ENCODE results near the gene DDR1. TPM values are rescaled to one million over a fixed set of nuclear protein-coding genes. Genes with fewer than 3 reads are reported as not detected.
"Not testable (repeated sequence)": the region's sequence is repeated elsewhere in the genome, so short reads cannot be mapped to it uniquely, and the experiment has no call there.

DDR1 gene
- total RNA-seq, 2 donors from 2014 or later = 25.2 to 26.0 TPM

DNA sequence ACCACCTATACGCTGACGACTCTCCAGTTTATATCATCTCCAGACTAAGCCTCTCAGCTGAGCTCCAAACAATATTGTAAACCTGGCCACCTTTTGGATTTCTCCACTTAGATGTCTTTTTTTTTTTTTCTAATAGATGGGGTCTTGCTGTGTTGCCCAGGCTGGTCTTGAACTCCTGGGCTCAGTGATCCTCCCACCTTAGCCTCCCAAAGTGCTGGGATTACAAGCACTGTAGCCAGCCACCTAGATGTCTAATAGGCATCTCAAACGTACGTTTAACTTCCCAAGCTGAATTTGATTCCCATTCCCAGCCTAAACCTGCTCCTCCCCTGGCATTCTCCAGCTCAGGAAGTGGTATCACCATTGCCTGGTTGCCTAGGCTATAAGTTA is 5.2 kb downstream of the DDR1 start:
- DNase-seq (ENCODE audit: low spot score) = peak; percentile 17
- intact Hi-C loops (cut with DNase I) = loop anchor here in 1 of 2 donors (1.0 kb wide), 1 partner anchor 30 kb away; no protein-coding TSS in a partner anchor

DNA sequence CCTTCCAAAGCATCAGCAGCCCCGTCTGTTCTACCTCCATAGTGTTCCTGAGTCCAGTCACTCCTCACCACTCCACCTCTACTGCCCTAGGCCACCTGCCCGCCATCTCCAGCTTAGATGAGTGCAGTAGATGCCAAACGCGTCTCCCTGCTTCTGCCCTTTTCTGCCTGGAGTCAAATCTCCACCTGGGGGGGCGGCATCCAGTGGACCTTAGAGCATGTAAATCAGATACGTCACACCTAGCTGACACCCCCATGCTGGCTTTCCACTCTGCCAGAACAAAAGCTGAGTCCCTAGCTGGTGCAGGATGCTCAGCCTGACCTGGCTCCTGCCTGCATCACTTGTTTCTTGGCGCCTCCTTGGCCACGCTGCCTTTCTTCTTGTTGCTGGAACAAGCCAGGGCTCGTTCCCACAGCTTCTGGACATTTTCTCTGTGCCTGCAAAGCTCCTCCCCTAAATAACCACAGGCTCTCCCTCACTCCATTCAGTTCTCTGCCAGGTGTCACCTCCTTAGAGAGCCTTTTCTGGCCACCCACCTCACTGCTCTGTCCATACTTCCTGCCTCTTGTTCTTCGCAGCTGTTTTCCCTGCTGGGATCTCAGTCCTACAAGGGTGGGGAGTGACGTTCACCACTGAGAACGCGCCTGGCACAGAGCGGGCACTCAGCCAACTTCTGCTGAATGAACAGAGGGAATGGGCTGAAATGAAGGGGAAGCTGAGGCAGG is 5.8 kb downstream of the DDR1 start:
- intact Hi-C loops (cut with DNase I) = loop anchor here in 1 of 2 donors (1.0 kb wide), 1 partner anchor 31 kb away; no protein-coding TSS in a partner anchor

DNA sequence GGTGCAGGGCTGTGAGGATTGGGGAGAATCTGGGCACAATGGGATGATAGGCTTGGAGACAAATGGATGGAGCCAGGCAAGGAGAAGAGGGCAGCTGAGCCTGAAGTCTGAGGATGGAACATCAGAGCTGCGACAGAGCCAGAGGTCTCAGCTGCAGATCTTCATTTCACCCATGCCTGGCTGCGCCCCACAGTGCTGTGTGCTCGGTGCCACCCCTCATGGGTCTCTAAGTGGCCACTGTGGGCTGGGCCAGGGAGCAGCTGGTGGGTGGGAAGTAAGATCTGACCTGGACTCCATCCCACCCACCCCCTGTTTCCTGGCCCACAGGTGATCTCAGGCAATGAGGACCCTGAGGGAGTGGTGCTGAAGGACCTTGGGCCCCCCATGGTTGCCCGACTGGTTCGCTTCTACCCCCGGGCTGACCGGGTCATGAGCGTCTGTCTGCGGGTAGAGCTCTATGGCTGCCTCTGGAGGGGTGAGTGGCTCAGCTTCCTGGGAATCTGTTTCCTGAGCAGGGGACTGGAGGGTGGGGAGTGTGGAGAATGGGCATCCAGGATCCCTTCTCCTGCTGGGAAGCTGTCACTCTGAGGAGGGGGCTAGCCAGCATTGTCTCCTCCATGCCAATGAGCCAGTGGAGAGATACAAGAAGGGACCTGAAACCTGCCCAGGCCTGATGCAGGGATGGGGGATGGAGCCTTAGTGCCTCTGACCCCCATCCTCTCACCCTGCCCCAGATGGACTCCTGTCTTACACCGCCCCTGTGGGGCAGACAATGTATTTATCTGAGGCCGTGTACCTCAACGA is 6.5 kb downstream of the DDR1 start:
- DNase-seq (ENCODE audit: low spot score) = peak; percentile 48

More for the DNA sequence above, 5.8 kb downstream of the DDR1 start:
- DNase-seq (ENCODE audit: low spot score) = peak; percentile 34

DNA sequence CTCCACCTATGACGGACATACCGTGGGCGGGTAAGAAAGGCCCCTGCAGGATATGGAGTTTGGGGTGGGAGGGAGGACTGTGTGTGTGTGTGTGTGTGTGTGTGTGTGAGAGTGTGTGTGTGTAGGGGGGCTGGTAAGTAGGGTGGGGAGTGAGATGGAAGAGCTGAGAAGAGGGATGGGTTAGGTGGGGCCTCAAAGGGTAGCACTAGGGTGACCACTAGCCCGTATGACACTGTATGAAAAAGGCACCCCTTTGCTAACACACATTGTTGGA is 7.1 kb downstream of the DDR1 start:
- DNase-seq (ENCODE audit: low spot score) = no peak
- intact Hi-C loops (cut with DNase I) = no loop called here

More for the DNA sequence above, 6.5 kb downstream of the DDR1 start:
- intact Hi-C loops (cut with DNase I) = no loop called here

DNA sequence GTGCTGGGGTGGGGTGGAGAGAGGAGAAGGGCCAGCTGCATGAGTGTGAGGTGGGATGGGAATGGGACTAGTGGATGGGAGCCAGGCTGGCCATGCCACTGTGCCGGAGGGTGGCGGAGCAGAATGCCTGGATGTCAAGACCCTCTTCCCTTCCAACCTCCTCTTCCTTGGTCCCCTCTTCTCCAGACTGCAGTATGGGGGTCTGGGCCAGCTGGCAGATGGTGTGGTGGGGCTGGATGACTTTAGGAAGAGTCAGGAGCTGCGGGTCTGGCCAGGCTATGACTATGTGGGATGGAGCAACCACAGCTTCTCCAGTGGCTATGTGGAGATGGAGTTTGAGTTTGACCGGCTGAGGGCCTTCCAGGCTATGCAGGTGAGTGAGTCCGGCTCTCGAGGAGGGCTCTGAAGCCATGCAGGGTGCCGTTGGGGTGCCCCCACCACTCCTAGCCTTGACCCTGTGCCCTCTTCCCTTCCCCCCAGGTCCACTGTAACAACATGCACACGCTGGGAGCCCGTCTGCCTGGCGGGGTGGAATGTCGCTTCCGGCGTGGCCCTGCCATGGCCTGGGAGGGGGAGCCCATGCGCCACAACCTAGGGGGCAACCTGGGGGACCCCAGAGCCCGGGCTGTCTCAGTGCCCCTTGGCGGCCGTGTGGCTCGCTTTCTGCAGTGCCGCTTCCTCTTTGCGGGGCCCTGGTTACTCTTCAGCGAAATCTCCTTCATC is 7.7 kb downstream of the DDR1 start:
- peak; percentile 73 for DNase-seq (ENCODE audit: low spot score)
- intact Hi-C loops (cut with DNase I) = no loop called here

DNA sequence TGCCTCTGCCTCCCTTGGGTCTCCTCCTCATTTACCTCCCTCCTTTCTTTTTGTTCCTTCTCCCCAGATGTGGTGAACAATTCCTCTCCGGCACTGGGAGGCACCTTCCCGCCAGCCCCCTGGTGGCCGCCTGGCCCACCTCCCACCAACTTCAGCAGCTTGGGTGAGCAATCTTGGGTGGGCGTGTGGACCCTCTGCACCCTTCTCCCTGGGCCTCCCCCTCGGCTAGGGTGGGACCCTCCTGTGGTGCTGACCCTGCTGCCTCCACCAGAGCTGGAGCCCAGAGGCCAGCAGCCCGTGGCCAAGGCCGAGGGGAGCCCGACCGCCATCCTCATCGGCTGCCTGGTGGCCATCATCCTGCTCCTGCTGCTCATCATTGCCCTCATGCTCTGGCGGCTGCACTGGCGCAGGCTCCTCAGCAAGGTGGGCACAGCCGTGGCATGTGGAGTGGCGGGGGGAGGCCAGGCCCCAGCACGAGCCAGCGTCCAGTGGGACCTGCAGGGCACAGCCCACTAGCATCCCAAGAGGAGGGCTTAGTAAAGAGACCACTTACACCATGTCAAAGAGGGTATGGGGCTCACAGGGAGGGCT is 8.8 kb downstream of the DDR1 start:
- peak; percentile 62 for DNase-seq (ENCODE audit: low spot score)
- intact Hi-C loops (cut with DNase I) = no loop called here

DNA sequence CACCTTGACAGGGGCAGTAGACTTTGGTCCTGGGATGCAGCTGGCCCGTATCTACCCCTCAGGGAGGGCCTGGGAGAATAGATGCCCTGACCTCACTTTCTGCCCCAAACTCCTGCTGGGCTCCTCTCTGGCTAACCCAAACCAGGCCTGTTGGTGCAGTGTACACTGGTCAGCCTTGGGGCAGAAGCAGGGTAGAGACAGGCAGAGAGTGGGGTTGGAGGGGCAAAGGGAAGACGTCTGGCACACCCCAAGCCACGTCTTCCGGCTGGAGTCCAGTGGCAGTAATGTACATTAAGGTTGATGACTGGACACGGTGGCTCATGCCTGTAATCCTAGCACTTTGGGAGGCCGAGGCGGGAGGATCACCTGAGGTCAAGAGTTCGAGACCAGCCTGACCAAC is 9.3 kb downstream of the DDR1 start:
- intact Hi-C loops (cut with DNase I) = no loop called here
- DNase-seq (ENCODE audit: low spot score) = peak; percentile 26

DNA sequence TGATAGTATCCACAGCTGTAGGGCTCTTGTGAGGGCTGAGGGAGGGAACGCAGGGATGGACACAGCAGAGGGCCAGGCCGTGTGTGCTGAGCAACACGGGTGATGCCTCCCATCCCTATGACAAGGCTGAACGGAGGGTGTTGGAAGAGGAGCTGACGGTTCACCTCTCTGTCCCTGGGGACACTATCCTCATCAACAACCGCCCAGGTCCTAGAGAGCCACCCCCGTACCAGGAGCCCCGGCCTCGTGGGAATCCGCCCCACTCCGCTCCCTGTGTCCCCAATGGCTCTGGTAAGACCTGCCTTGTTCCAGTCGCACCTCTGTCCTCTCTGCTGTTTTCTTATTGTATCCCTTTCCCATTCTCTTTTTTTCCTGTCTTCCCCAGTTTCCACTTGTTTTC is 10.1 kb downstream of the DDR1 start:
- DNase-seq (ENCODE audit: low spot score) = peak; percentile 35

DNA sequence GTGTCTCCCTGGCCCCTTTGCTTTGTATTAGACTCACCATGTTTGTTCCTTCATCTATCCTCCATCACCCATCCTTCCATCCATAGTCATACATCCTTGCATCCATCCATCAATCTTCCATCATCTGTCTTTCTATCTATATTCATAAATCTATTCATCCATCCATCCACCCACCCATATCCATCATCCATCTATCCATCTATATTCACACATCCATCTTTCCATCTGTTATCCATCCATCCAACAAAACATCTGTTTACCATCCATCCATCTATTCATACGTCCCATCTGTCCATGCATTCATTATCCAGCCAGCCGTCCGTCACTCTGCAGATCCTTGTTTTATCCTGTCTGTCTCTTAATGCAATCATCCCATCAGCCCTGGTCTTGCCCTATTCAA is 10.6 kb downstream of the DDR1 start:
- intact Hi-C loops (cut with DNase I) = no loop called here
- peak; percentile 11 for DNase-seq (ENCODE audit: low spot score)

More for the DNA sequence above, 10.1 kb downstream of the DDR1 start:
- intact Hi-C loops (cut with DNase I) = no loop called here

DNA sequence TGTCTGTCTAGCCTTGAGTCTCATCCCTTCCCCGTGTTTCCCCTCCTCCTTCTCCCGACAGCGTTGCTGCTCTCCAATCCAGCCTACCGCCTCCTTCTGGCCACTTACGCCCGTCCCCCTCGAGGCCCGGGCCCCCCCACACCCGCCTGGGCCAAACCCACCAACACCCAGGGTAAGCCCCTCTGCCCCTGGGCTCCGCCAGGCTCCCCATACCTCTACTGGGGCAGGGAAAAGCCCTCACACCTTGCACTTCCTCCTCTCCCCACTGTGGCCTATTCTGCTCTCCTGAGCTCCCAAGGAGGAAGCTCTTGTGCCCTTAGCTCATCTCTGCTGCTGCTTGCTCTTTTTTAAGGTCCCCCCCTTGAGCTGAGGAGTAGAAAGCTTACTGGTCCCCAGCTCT is 11.0 kb downstream of the DDR1 start:
- DNase-seq (ENCODE audit: low spot score) = peak; percentile 19
- intact Hi-C loops (cut with DNase I) = no loop called here

DNA sequence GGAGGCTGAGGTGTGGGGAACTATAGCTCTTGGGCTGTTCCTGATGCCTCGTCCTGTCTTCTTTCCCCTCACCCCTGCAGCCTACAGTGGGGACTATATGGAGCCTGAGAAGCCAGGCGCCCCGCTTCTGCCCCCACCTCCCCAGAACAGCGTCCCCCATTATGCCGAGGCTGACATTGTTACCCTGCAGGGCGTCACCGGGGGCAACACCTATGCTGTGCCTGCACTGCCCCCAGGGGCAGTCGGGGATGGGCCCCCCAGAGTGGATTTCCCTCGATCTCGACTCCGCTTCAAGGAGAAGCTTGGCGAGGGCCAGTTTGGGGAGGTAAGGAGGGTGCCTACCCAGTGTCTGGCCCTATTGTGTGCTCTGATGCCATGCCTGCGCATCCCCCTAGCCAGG is 12.2 kb downstream of the DDR1 start:
- intact Hi-C loops (cut with DNase I) = no loop called here
- DNase-seq (ENCODE audit: low spot score) = no peak

DNA sequence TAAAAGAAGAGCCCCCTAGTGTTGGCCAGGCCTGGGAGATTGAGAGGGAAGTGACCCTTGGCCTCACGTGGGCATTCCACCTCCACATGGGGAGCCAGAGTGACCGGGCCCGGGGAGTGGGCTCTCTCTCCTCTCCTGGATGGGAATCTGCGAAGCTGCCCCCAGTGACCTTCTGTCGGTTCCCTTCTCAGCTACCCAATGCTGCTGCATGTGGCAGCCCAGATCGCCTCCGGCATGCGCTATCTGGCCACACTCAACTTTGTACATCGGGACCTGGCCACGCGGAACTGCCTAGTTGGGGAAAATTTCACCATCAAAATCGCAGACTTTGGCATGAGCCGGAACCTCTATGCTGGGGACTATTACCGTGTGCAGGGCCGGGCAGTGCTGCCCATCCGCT is 13.6 kb downstream of the DDR1 start:
- intact Hi-C loops (cut with DNase I) = no loop called here
- DNase-seq (ENCODE audit: low spot score) = no peak

DNA sequence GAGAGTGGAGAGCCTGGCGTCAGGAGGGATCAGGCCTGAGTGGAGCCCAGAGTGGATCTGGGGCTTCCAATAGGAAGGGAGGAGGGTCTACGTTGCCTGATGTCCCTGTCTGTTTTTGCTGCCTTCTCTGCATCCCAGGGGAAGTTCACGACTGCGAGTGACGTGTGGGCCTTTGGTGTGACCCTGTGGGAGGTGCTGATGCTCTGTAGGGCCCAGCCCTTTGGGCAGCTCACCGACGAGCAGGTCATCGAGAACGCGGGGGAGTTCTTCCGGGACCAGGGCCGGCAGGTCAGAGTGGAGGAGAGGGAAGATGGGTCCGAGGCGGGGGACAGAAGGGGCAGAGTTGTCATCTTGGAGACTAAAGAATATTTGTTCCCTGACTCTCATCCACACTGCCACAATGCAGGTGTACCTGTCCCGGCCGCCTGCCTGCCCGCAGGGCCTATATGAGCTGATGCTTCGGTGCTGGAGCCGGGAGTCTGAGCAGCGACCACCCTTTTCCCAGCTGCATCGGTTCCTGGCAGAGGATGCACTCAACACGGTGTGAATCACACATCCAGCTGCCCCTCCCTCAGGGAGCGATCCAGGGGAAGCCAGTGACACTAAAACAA is 14.5 kb downstream of the DDR1 start:
- DNase-seq (ENCODE audit: low spot score) = no peak
- intact Hi-C loops (cut with DNase I) = no loop called here

DNA sequence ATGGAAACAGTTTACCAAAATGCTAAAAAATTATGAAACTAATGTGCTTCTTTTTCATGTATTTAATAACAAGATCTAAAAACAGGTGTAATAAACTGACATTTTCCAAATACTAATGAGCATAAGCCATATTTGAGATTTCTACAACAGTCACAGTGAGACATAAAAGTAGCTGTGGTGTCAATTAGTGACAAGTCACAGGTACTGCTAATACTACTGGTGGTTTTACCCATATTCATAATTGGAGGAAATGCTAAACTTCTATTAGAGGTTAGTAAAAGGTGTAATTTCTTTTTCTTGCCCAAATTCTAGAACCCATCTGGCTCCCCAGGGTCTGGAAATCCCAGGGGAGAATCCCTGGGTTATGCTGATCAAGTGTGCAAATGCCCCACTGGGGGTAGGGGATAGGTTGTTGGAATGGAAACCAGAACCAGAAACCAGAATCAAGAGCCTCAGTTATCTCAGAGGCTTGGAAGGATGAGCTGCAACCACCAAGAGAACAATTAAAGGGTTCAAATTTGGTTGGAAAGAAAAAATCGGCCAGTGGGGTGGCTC is 16.6 kb downstream of the DDR1 start:
- intact Hi-C loops (cut with DNase I) = no loop called here

DNA sequence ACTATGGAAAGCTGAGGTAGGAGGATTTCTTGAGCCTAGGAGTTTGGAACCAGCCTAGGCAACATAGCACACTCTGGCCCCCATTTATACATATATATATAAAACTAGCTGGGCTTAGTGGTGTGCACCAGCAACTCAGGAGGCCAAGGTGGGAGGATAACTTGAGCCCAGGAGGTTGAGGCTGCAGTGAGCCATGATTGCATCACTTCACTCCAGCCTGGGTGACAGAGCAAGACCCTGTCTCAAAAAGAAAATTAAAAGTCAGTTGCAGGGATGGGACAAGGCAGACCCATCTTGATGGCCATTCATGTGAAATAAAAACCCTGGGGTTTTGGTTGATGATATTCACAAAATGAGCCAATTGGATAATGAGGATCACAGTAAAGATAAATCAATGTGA is 17.1 kb downstream of the DDR1 start:
- intact Hi-C loops (cut with DNase I) = no loop called here
- DNase-seq (ENCODE audit: low spot score) = no peak

More for the DNA sequence above, 16.6 kb downstream of the DDR1 start:
- DNase-seq (ENCODE audit: low spot score) = no peak

DNA sequence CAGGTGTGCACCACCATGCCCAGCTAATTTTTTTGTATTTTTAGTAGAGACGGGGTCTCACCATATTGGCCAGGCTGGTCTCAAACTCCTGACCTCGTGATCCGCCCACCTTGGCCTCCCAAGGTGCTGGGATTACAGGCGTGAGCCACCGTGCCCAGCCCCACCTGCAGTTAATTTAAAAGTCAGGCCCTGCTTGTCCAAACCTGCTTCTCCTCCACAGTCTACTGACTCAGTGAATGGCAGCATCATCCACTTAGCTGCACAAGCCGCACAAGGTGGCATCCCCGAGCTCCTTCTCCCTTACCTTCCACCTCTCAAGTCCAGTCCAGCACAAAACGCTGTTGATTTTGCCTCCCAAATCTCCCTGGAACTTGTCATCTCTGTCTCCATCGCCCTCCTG is 17.9 kb downstream of the DDR1 start:
- DNase-seq (ENCODE audit: low spot score); intact Hi-C loops (cut with DNase I): not testable (repeated sequence)

DNA sequence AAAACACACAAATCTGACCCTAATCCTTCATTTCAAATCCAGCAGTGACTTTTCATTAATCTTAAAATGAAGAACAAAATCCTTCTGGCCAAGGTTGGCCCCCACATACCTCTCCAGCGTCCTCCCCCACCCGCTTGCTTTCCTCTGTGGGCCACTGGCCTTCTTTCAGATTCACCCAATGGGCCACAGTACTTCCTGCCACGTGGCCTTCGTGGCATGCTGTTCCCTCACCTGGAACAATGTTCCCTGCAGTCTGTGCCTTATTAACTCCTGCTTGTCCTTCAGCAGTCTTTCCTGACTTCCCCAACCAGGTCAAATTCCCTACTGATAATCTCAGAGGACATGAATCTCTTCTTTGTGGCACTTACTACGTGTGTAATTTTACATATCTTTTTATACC is 18.4 kb downstream of the DDR1 start:
- no peak for DNase-seq (ENCODE audit: low spot score)
- intact Hi-C loops (cut with DNase I) = no loop called here

DNA sequence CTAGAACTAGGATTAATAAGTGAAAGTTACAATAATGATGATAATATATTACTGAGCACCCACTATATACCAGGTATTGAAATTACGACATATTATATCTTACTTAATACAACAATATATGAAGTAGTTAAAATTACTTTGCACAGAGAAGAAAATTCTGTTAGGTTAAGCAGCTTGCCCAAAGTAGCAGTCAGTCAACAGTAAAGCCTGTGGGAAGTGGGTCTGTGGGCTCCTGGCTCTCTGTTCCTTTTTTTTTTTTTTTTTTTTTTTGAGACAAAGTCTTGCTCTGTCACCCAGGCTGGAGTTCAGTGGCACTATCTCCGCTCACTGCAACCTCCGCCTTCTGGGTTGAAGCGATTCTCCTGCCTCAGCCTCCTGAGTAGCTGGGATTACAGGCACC is 18.9 kb downstream of the DDR1 start:
- intact Hi-C loops (cut with DNase I) = no loop called here
- DNase-seq (ENCODE audit: low spot score) = no peak

DNA sequence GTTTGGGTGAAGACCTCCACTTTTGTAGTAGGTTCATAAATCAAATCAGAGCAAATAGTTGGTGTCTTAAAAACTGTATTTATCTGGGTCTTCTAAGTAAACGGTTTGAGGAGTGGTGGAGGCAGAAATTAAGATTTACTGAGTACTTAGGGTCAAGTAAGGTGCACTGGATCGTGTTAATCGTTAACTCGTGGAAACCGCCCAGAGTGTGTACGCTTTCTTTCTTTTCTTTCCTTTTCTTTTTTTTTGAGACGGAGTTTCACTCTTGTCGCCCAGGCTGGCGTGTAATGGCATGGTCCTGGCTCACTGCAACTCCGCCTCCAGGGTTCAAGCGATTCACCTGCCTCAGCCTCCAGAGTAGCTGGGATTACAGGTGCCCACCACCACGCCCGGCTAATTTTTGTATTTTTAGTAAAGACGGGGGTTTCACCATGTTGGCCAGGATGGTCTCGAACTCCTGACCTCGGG is 23.0 kb downstream of the DDR1 start:
- DNase-seq (ENCODE audit: low spot score); intact Hi-C loops (cut with DNase I): not testable (repeated sequence)
